Neuronal stem cell (in vitro differentiated cells): Measurements from ENCODE around the gene COL11A2.

Experiments
- DNase-seq: peaks from one replicate; pipeline ENCODE4 v3.0.0-alpha.2; 2013; ENCODE audit warnings: low spot score
- H2AFZ ChIP-seq: one replicate; pipeline ENCODE4 v1.6.1; 2013; ENCODE audit warnings: mild to moderate bottlenecking, low read length, inconsistent platforms
- H2AK5ac ChIP-seq: 2 replicates; pipeline ENCODE4 v1.6.1; 2013; ENCODE audit warnings: low read depth, mild to moderate bottlenecking, inconsistent platforms, low read length, moderate library complexity, mixed read lengths
- H2BK120ac ChIP-seq: 2 replicates; pipeline ENCODE4 v1.6.1; 2013; ENCODE audit warnings: low read depth, mild to moderate bottlenecking, inconsistent platforms, low read length, moderate library complexity, mixed read lengths
- H2BK12ac ChIP-seq: one replicate; pipeline ENCODE4 v1.6.1; 2013; ENCODE audit warnings: low read length, inconsistent platforms
- H2BK15ac ChIP-seq: 2 replicates; pipeline ENCODE4 v1.6.1; 2013; ENCODE audit warnings: mild to moderate bottlenecking, low read length, inconsistent platforms, mixed read lengths
- H2BK5ac ChIP-seq: one replicate; pipeline ENCODE4 v1.6.1; 2013; ENCODE audit warnings: inconsistent platforms, mild to moderate bottlenecking, low read length, moderate library complexity
- H3K14ac ChIP-seq: one replicate; pipeline ENCODE4 v1.6.1; 2013; ENCODE audit warnings: low read length, inconsistent platforms
- H3K18ac ChIP-seq: 2 replicates; pipeline ENCODE4 v1.6.1; 2013; ENCODE audit warnings: low read length, inconsistent platforms
- H3K23ac ChIP-seq: 2 replicates; pipeline ENCODE4 v1.6.1; 2013; ENCODE audit warnings: low read depth, mild to moderate bottlenecking, mixed read lengths, low read length, inconsistent platforms; ENCODE audit not compliant: poor library complexity
- H3K27ac ChIP-seq: replicated peaks from 3 replicates; pipeline ENCODE4 v1.5.1; 2013; ENCODE audit warnings: low read length, inconsistent platforms
- H3K27me3 ChIP-seq, 3 experiments: 2 replicates each; pipeline ENCODE4 v1.6.1; 2013; ENCODE audit warnings: low read length in 3 of 3, mild to moderate bottlenecking in 2 of 3, inconsistent platforms in 1 of 3, low read depth in 1 of 3, mixed read lengths in 1 of 3, moderate library complexity in 1 of 3; ENCODE audit not compliant: control insufficient read depth in 3 of 3, insufficient read depth in 3 of 3
- H3K36me3 ChIP-seq, 2 donors: replicated peaks in 1 of 2; 2 replicates each; pipeline ENCODE4 v1.6.1; 2013; ENCODE audit warnings: low read length in 2 of 2; ENCODE audit not compliant: control insufficient read depth in 2 of 2, insufficient read depth in 2 of 2
- H3K4ac ChIP-seq: 2 replicates; pipeline ENCODE4 v1.6.1; 2013; ENCODE audit warnings: inconsistent platforms, mild to moderate bottlenecking, low read length, moderate library complexity
- H3K4me1 ChIP-seq, 2 donors: 1 replicate in 1 of 2; 2 replicates in 1 of 2; pipeline ENCODE4 v1.6.1; 2013; ENCODE audit warnings: low read length in 2 of 2, low read depth in 1 of 2; ENCODE audit not compliant: control insufficient read depth in 2 of 2, insufficient read depth in 1 of 2
- H3K4me2 ChIP-seq: one replicate; pipeline ENCODE4 v1.6.1; 2013; ENCODE audit warnings: mild to moderate bottlenecking, low read length, inconsistent platforms; ENCODE audit not compliant: insufficient read depth, poor library complexity, severe bottlenecking
- H3K4me3 ChIP-seq, 2 donors: 2 replicates each; pipeline ENCODE4 v1.5.1; 2013; ENCODE audit warnings: low read length in 2 of 2, mild to moderate bottlenecking in 2 of 2, inconsistent platforms in 1 of 2, moderate library complexity in 1 of 2
- H3K79me1 ChIP-seq: one replicate; pipeline ENCODE4 v1.6.1; 2013; ENCODE audit warnings: low read depth, mild to moderate bottlenecking, inconsistent platforms, low read length, moderate library complexity
- H3K9ac ChIP-seq: one replicate; pipeline ENCODE4 v1.6.1; 2013; ENCODE audit warnings: mild to moderate bottlenecking, low read depth, low read length, inconsistent platforms; ENCODE audit not compliant: poor library complexity
- H3K9me3 ChIP-seq, 2 donors: replicated peaks in 1 of 2; 2 replicates each; pipeline versions ENCODE3 to v1.6.1; 2013; ENCODE audit warnings: low read length in 2 of 2, mild to moderate bottlenecking in 2 of 2, inconsistent platforms in 1 of 2, low read depth in 1 of 2, mixed read lengths in 1 of 2, moderate library complexity in 1 of 2; ENCODE audit not compliant: control insufficient read depth in 2 of 2, insufficient read depth in 1 of 2
- H4K8ac ChIP-seq: one replicate; pipeline ENCODE4 v1.6.1; 2013; ENCODE audit warnings: low read depth, mild to moderate bottlenecking, inconsistent platforms, low read length, moderate library complexity
- H4K91ac ChIP-seq: one replicate; pipeline ENCODE4 v1.6.1; 2013; ENCODE audit warnings: low read length, low read depth, mild to moderate bottlenecking, inconsistent platforms; ENCODE audit not compliant: poor library complexity
- WGBS, 2 donors: extraction: QIAGEN DNeasy Blood & Tissue Kit; methylation state at CpG; one replicate each; pipeline ENCODE4 v1.1.7; 2013; ENCODE audit warnings: missing lambda C conversion rate in 2 of 2, mixed read lengths in 1 of 2; ENCODE audit not compliant: insufficient read length in 2 of 2, insufficient replicate concordance in 1 of 2; ENCODE audit errors: extremely low coverage in 2 of 2; 5-methylcytosine and 5-hydroxymethylcytosine counted together
- small RNA-seq: library from polyadenylated mRNA; stranded (forward); fragments of <200 nt; extraction: miRNeasy Mini kit (QIAGEN cat#:217004); gene quantifications from one replicate; pipeline ENCODE3, GENCODE V24; 2013; ENCODE audit not compliant: insufficient read depth

The COL11A2 gene

DNA sequence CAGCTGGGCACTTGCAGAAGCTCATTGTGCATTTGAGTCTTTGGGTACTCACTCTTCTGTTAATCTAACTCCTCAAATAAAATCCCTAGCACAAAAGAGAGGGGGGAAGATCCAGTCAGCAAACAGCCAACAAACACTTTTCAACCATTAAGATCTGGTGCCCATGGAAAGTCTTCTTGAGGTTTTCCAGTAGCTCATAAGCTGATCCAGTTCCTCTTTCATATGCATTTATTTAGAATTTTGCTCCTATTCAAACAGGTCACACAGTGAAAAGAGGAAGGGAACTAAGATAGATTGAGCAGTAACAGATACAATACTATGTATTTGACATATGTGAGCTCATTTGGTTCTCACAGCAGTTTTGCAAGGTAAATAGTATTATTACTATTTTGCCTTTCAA is 77.9 kb downstream of the COL11A2 start:
- no peaks in the 10 kb centered on the region for H3K36me3 ChIP-seq
- no peak overlapping the region for H2BK15ac ChIP-seq
- H3K27me3 ChIP-seq, result peaks cover 0 to 53% (median 5%) of the 10 kb centered on the region in 3 experiments

DNA sequence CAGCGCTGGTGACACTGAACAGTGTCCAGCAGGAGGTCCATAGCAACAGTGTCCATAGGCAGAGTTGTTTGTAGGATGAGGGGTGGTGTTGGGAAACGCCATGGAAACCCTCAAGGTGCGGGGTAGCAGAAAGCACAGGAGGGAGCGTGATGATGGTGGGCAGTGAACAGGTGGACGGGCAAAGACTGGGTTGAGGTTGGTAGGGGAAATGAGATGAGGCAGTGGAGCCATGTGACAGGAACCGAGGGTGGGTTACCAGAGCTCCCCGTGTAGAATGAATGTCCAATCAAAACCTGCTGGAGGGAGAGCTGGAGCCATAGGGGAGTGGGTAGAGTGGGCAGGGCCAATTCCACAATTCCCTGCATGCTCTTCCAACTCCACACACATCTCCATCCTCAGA is 78.5 kb downstream of the COL11A2 start:
- no peak overlapping the region for H4K8ac ChIP-seq
- WGBS, 2 donors, result no CpG with 5 or more reads among the region's 7 CpGs

More for the DNA sequence above, 77.9 kb downstream of the COL11A2 start:
- Histone ChIP-seq H3K14ac (no peak overlapping the region), H4K8ac (no peak overlapping the region), H4K91ac (no peak overlapping the region), H3K27ac (no peak overlapping the region), H3K9ac (no peak overlapping the region), H3K4me2 (no peak overlapping the region), H2BK5ac (no peak overlapping the region), H3K4me1 (peaks cover 5% of the 10 kb centered on the region in 2 donors), H3K23ac (no peak overlapping the region), H3K4me3 (no peak overlapping the region), H3K9me3 (no peaks in the 10 kb centered on the region), H3K79me1 (no peaks in the 10 kb centered on the region), H2AFZ (no peak overlapping the region), H2BK120ac (no peak overlapping the region), H2AK5ac (no peak overlapping the region), H3K4ac (no peak overlapping the region), H2BK12ac (no peak overlapping the region), H3K18ac (no peak overlapping the region)
- DNase-seq, result no peak

More for the DNA sequence above, 78.5 kb downstream of the COL11A2 start:
- Histone ChIP-seq H3K23ac (no peak overlapping the region), H3K9ac (no peak overlapping the region), H3K9me3 (no peaks in the 10 kb centered on the region), H3K18ac (peak overlapping the region; percentile 3), H4K91ac (no peak overlapping the region), H2AK5ac (no peak overlapping the region), H2AFZ (no peak overlapping the region), H2BK120ac (no peak overlapping the region), H3K14ac (no peak overlapping the region), H3K27ac (no peak overlapping the region), H2BK15ac (no peak overlapping the region), H3K4ac (no peak overlapping the region), H2BK5ac (no peak overlapping the region), H3K36me3 (no peaks in the 10 kb centered on the region), H3K4me2 (no peak overlapping the region), H3K79me1 (no peaks in the 10 kb centered on the region), H2BK12ac (peak overlapping the region; percentile 23), H3K27me3 (peaks cover 0 to 56% (median 5%) of the 10 kb centered on the region in 3 experiments), H3K4me3 (no peak overlapping the region), H3K4me1 (peaks cover 5% of the 10 kb centered on the region in 2 donors)
- no peak for DNase-seq

Small RNAs within 50 kb of the gene (small RNA-seq; reads per million reads assigned to genes)
- gene MIR219A1, result 861 reads per million, percentile 99 among the genes with 10 or more reads in this experiment
- gene RNY4P10, result 1.6 reads per million
